ENCODE data around the gene GDF15.

DNA sequence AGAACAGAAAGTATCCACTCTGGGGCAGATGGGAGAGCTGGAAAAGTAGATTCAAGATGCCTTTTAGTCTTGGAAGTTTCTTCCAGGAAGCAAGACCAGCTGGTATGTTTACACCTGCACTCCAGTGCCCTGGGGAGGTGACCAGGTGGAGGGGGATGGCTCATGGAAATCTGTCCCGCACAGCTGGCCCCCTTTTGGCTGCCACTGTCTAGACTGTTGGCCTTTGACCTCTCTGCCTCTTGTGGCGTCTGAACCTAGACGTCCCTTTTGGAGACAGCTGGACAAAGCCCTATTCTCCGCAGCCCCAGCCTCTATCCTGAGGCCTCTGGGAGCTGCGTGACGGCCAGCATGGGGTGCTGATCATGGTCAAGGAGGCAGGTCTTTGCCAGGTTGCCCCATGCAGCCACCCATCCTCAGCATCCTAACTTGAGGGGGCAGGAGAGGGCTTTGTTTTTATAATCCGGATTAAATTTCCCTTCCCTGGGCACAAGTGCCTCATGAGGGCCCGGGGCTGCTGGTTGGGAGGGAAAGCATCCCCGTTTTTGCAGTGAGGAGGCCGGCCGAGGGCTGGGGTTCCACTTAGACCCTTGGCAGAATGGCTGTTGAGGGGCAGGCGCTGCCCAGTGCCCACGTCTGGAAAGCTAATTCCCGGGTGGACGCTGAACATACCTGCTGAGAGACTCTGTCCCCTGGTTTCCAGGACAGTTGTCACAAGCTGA, 17.3 kb upstream of the GDF15 start:
- TF ChIP-seq, protein P1, sequence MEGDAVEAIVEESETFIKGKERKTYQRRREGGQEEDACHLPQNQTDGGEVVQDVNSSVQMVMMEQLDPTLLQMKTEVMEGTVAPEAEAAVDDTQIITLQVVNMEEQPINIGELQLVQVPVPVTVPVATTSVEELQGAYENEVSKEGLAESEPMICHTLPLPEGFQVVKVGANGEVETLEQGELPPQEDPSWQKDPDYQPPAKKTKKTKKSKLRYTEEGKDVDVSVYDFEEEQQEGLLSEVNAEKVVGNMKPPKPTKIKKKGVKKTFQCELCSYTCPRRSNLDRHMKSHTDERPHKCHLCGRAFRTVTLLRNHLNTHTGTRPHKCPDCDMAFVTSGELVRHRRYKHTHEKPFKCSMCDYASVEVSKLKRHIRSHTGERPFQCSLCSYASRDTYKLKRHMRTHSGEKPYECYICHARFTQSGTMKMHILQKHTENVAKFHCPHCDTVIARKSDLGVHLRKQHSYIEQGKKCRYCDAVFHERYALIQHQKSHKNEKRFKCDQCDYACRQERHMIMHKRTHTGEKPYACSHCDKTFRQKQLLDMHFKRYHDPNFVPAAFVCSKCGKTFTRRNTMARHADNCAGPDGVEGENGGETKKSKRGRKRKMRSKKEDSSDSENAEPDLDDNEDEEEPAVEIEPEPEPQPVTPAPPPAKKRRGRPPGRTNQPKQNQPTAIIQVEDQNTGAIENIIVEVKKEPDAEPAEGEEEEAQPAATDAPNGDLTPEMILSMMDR (IDR thresholded peaks at IDR 0.05) = no peak
- no peak for TF ChIP-seq POLR2A (IDR thresholded peaks at IDR 0.05)

Measured in testis (tissue), 2 donors.